Germinal center (tissue), 1 donor: Measurements from ENCODE around the gene NKX1-1.

Experiments
- DNase-seq: peaks from one replicate; pipeline ENCODE4 v3.0.0; 2012; ENCODE audit warnings: mixed read lengths, low spot score

Gene NKX1-1

GRCh38 chr4:1360423-1361283 is 45.6 kb downstream of the NKX1-1 start:
- DNase-seq = no peak

GRCh38 chr4:1359976-1360375 is 46.3 kb downstream of the NKX1-1 start:
- no peak for DNase-seq

GRCh38 chr4:1359144-1359501 is 47.1 kb downstream of the NKX1-1 start:
- DNase-seq = no peak

- DNase-seq = no peak
Observed at GRCh38 chr4:1358421-1359143, 47.7 kb downstream of the NKX1-1 start.

- no peak for DNase-seq
Observed at GRCh38 chr4:1357356-1358248, 48.6 kb downstream of the NKX1-1 start.

GRCh38 chr4:1356181-1356998 is 49.9 kb downstream of the NKX1-1 start:
- peak; percentile 47 for DNase-seq

- no peak for DNase-seq
Observed at GRCh38 chr4:1355378-1355777, 50.9 kb downstream of the NKX1-1 start.

- no peak for DNase-seq
Observed at GRCh38 chr4:1354983-1355275, 51.3 kb downstream of the NKX1-1 start.

- DNase-seq = no peak
Observed at GRCh38 chr4:1354136-1354982, 51.9 kb downstream of the NKX1-1 start.

GRCh38 chr4:1353186-1354055 is 52.8 kb downstream of the NKX1-1 start:
- DNase-seq = no peak
